Mucosa of descending colon (tissue), 3 donors: ENCODE measurements around the gene RELN. TPM values are rescaled to one million over a fixed set of nuclear protein-coding genes. Genes with fewer than 3 reads are reported as not detected.

Experiments used
- ATAC-seq: fragments of 200-7000 bp; cut with Tn5 transposase; one replicate; pipeline ENCODE4 v1.9.1; 2020; ENCODE audit warnings: mild to moderate bottlenecking, moderate library complexity
- DNase-seq, 3 donors: peaks; one replicate each; pipeline ENCODE4 v3.0.0-alpha.2; 2020
- H3K36me3 ChIP-seq: fragments of 200-600 bp; one replicate; pipeline ENCODE4 v1.8.0; 2021; ENCODE audit warnings: low read depth, mild to moderate bottlenecking
- H3K4me1 ChIP-seq: fragments of 200-600 bp; one replicate; pipeline ENCODE4 v1.8.0; 2021; ENCODE audit warnings: low read depth, mild to moderate bottlenecking
- H3K4me3 ChIP-seq: fragments of 200-600 bp; one replicate; pipeline ENCODE4 v1.8.0; 2021; ENCODE audit warnings: mild to moderate bottlenecking
- H3K9me3 ChIP-seq: fragments of 200-600 bp; one replicate; pipeline ENCODE4 v1.8.0; 2021; ENCODE audit warnings: mild to moderate bottlenecking
- intact Hi-C, 2 donors: fragments of 100-400 bp; cut with DNase I in 1 of 2; cut with micrococcal nuclease in 1 of 2; formaldehyde crosslinking; loops; one replicate each; pipeline versions ENCODE4 v1.11.0 to v1.11.1; 2022; cut with DNase I, micrococcal nuclease
- total RNA-seq, 3 donors: library from RNA; stranded (reverse); fragmentation: NEBNext Ultra II Directional in 2 of 3; extraction: Animal tissue kit (Norgen Biotek cat#: 25700) in 2 of 3; gene quantifications; one replicate each; pipeline versions ENCODE4 v1.2.1 to v1.2.4, GENCODE V29; 2021 to 2023
- TF ChIP-seq, protein P1 (sequence below): fragments of 200-600 bp; IDR thresholded peaks from one replicate; pipeline ENCODE4 v1.8.0; 2022; ENCODE audit warnings: antibody characterized with exemption, mild to moderate bottlenecking
- donor health status: DM: no; HTN: no; CAD: no; lungs with moderate emphysema.
- donor health status: DM: no; HTN: no; CAD: no.
- donor health status: DM: no; HTN: yes; CAD: no.

Gene RELN
- total RNA-seq, 3 donors from 2014 or later: 1.1 to 4.4 (median 2.4) TPM

DNA sequence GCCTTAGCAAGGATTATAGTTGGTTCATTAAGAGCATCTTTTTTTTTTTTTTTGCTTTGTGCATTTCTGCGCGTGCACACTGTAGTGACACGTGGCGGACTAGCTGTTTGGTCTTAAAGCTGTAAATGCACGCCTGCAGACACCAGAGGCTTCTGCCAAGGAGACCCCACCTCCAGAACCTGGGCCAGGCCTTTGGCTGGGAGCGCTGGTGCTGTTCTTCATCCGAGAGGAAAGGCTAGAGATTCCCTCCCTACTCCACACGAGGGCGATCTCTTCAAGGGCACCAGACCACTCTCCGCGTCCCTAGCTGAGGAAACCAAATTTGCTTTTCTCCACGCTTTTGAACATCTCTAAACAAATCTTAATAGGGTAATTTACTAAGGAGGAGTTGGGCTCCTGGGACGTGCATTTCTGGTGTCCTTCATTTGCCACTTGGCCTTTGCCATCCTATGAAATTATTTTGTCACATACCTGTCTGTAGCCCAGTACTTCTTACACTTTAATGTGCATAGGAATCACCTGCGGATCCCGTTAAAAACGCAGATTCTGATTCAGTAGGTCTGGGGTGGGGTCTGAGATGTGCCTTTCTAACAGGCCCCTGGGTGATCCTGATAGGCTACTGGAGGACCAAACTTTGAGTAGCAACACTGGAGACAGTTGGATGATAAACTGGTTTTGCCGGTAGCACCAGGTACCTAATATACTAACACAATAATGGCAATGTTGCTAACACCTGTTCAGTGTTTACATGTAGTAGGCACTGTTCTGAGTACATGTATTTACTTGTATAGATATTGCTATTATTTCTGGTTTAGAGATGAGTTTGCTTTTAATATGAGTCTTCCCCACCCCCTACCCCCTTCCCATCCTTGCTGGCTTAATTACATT, 542.1 kb downstream of the RELN start:
- TF ChIP-seq, protein P1, sequence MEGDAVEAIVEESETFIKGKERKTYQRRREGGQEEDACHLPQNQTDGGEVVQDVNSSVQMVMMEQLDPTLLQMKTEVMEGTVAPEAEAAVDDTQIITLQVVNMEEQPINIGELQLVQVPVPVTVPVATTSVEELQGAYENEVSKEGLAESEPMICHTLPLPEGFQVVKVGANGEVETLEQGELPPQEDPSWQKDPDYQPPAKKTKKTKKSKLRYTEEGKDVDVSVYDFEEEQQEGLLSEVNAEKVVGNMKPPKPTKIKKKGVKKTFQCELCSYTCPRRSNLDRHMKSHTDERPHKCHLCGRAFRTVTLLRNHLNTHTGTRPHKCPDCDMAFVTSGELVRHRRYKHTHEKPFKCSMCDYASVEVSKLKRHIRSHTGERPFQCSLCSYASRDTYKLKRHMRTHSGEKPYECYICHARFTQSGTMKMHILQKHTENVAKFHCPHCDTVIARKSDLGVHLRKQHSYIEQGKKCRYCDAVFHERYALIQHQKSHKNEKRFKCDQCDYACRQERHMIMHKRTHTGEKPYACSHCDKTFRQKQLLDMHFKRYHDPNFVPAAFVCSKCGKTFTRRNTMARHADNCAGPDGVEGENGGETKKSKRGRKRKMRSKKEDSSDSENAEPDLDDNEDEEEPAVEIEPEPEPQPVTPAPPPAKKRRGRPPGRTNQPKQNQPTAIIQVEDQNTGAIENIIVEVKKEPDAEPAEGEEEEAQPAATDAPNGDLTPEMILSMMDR: peak; percentile 7
- DNase-seq (peak in 2 of 3 donors; percentile 38 to 62), ATAC-seq (peak; percentile 77)
- Histone ChIP-seq H3K36me3 (no peaks in the 10 kb centered on the region), H3K4me1 (peaks cover 17% of the 10 kb centered on the region), H3K9me3 (no peaks in the 10 kb centered on the region), H3K4me3 (no peak overlapping the region)
- intact Hi-C loops: no loop called here

- peak; percentile 61 to 81 (median 70) for DNase-seq
- no peak within 1 kb of the TSS for H3K4me3 ChIP-seq
Measured at GRCh38 chr7:103446049-103446520, 543.4 kb downstream of the RELN start, which contains the start of gene SLC26A5. SLC26A5 (minus strand) TSS chr7:103446207; CDS start chr7:103421514, 24,693 bp downstream.

DNA sequence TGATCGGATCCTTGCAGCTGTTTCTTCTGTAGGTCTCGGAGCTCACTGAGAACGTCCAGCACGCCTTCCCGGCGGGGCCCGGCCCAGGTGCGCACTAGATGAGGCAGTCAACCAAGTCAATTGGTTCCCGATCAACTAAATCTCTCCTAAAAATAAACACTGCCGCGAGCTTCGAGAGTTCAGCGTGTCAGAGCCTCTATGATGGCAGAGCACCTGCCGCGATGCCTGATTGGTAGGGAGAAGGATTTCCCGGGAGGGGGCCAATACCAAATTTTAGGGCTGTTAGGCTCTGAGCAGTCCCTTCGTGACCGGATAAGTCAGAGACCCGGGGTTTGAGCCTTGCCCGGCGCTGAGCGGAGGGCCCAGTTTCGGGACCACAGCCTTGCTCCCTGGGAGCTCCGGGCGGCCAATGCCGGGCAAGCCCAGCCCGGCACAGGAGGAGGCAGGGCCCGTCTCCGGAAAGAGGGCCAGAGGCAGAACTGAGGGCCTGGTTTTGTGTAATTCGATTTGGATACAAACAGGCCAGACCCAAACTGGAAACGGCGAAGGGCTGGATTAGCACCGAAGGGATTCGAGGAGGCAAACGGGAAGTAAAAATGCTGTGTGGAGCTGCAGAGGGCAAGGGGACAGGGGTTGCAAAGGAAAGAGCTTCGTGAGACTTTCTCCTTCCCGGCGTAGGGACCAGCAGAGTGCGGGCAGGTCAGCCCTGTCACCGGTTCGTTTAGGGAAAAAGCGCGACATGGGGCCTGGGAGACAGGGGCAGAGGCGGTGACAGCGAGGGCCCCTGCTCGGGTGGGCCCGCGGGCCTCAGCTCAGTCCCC, 544.0 kb downstream of the RELN start:
- intact Hi-C loops: no loop called here
- no peaks in the 10 kb centered on the region for H3K9me3 ChIP-seq
- ATAC-seq (peak; percentile 25), DNase-seq (peak in 2 of 3 donors; percentile 4 to 39)
- peaks cover 17% of the 10 kb centered on the region for H3K4me1 ChIP-seq
- H3K4me3 ChIP-seq: no peak overlapping the region
- H3K36me3 ChIP-seq: no peaks in the 10 kb centered on the region
- TF ChIP-seq, protein P1: no peak

More at GRCh38 chr7:103446049-103446520, 543.4 kb downstream of the RELN start, which contains the start of gene SLC26A5:
- intact Hi-C loops: no loop called here
- peak; percentile 99 for ATAC-seq
- TF ChIP-seq, protein P1: no peak
- Histone ChIP-seq H3K9me3 (no peaks in the 10 kb centered on the region), H3K4me1 (peaks cover 17% of the 10 kb centered on the region), H3K36me3 (no peaks in the 10 kb centered on the region)

DNA sequence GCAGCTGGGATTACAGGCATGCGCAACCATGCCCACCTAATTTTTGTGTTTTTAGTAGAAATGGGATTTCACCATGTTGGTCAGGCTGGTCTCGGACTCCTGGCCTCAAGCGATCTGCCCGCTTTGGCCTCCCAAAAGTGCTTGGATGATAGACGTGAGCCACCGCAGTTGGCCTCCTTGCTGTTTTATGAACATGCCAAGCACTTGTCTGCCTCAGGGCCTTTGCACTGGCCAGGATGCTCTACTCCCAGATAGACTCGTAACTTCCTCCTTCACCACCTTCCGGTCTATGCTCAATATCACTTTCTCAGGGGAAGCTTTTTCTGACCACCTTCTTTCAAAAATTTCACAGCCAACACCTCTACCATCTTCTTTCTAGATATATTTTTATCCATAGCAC, 549.8 kb downstream of the RELN start:
- no peaks in the 10 kb centered on the region for H3K4me1 ChIP-seq
- no peaks in the 10 kb centered on the region for H3K9me3 ChIP-seq
- intact Hi-C loops: no loop called here
- H3K36me3 ChIP-seq: no peaks in the 10 kb centered on the region
- ATAC-seq (no peak), DNase-seq (no peak)
- no peak overlapping the region for H3K4me3 ChIP-seq
- TF ChIP-seq, protein P1: no peak

- DNase-seq (no peak), ATAC-seq (no peak)
- no peak overlapping the region for H3K4me3 ChIP-seq
- no peaks in the 10 kb centered on the region for H3K36me3 ChIP-seq
- no peaks in the 10 kb centered on the region for H3K4me1 ChIP-seq
- intact Hi-C loops: no loop called here
- TF ChIP-seq, protein P1: no peak
- no peaks in the 10 kb centered on the region for H3K9me3 ChIP-seq
Measured at GRCh38 chr7:103437623-103438022, 551.8 kb downstream of the RELN start.
